B cell (primary cell): ENCODE data around the gene ABI3BP. TPM values are rescaled to one million over a fixed set of nuclear protein-coding genes. Genes with fewer than 3 reads are reported as not detected.

ENCODE experiments used
- ATAC-seq: fragments of 200-7000 bp; cut with Tn5 transposase; one replicate; pipeline ENCODE4 v1.10.0; 2021; ENCODE audit warnings: low read depth, mild to moderate bottlenecking, moderate number of reproducible peaks, moderate library complexity
- CTCF ChIA-PET: fragments of 350-600 bp; sonication (Branson Sonifier 250); formaldehyde crosslinking; loops from one replicate; lab custom pipeline; 2021; ENCODE audit warnings: antibody characterized with exemption, inconsistent platforms; lab: Charles Lee
- POLR2A ChIA-PET: fragments of 350-600 bp; sonication (Branson Sonifier 250); formaldehyde crosslinking; loops from one replicate; lab custom pipeline; 2021; ENCODE audit warnings: antibody characterized with exemption; lab: Charles Lee
- DNase-seq: peaks from one replicate; pipeline ENCODE4 v3.0.0; 2013
- H2AFZ ChIP-seq: 2 replicates; pipeline ENCODE4 v1.6.1; 2012; ENCODE audit warnings: mild to moderate bottlenecking, low read depth, low read length; ENCODE audit not compliant: insufficient read depth, poor library complexity, severe bottlenecking
- H3K27ac ChIP-seq, 2 donors: 1 replicate in 1 of 2; 2 replicates in 1 of 2; pipeline ENCODE4 v1.5.1; 2012 to 2013; ENCODE audit warnings: low read length in 2 of 2, mild to moderate bottlenecking in 2 of 2, moderate library complexity in 1 of 2
- H3K27me3 ChIP-seq, 4 experiments: fragments of 200-600 bp in 1 of 4; sonication (generic) in 1 of 4; replicated peaks in 1 of 4; 1 replicate in 2 of 4; 2 replicates in 2 of 4; pipeline versions ENCODE4 v1.6.1 to v1.7.0; 2013 to 2016; ENCODE audit warnings: low read length in 3 of 4, mild to moderate bottlenecking in 2 of 4, mixed read lengths in 1 of 4, moderate library complexity in 1 of 4; ENCODE audit not compliant: insufficient read depth in 4 of 4, control insufficient read depth in 3 of 4; ENCODE audit errors: control extremely low read depth in 1 of 4
- H3K36me3 ChIP-seq, 2 experiments: replicated peaks in 1 of 2; 1 replicate in 1 of 2; 2 replicates in 1 of 2; pipeline versions ENCODE4 v1.6.1 to v1.7.1; 2013; ENCODE audit warnings: low read length in 1 of 2; ENCODE audit not compliant: insufficient read depth in 2 of 2, control insufficient read depth in 1 of 2; ENCODE audit errors: control extremely low read depth in 1 of 2, extremely low read depth in 1 of 2
- H3K4me1 ChIP-seq, 2 donors: fragments of 200-600 bp in 1 of 2; sonication (generic) in 1 of 2; 1 replicate in 1 of 2; 2 replicates in 1 of 2; pipeline versions ENCODE4 v1.5.1 to v1.6.1; 2013 to 2017; ENCODE audit warnings: low read length in 2 of 2; ENCODE audit not compliant: control insufficient read depth in 2 of 2, insufficient read depth in 2 of 2
- H3K4me2 ChIP-seq: replicated peaks from 2 replicates; pipeline ENCODE3; 2012; ENCODE audit warnings: mild to moderate bottlenecking, low read depth, low read length; ENCODE audit not compliant: poor library complexity, severe bottlenecking
- H3K4me3 ChIP-seq, 5 experiments: fragments of 200-600 bp in 1 of 5; sonication (generic) in 1 of 5; 1 replicate in 3 of 5; 2 replicates in 2 of 5; pipeline versions ENCODE4 v1.5.1 to v1.7.0; 2011 to 2016; ENCODE audit warnings: low read length in 4 of 5, mild to moderate bottlenecking in 4 of 5, low read depth in 2 of 5, control low read depth in 1 of 5, moderate library complexity in 1 of 5; ENCODE audit not compliant: insufficient read depth in 1 of 5; ENCODE audit errors: control extremely low read depth in 1 of 5, extremely low read depth in 1 of 5
- H3K79me2 ChIP-seq: fragments of 200-600 bp; sonication (generic); one replicate; pipeline ENCODE4 v1.6.0; 2016; ENCODE audit warnings: low read length; ENCODE audit not compliant: control insufficient read depth, insufficient read depth
- H3K9ac ChIP-seq: fragments of 200-600 bp; sonication (generic); 2 replicates; pipeline ENCODE4 v1.6.1; 2017; ENCODE audit warnings: mild to moderate bottlenecking, low read length, moderate library complexity
- H3K9me3 ChIP-seq, 3 donors: one replicate each; pipeline versions ENCODE4 v1.6.1 to v1.7.1; 2013; ENCODE audit warnings: low read length in 2 of 3; ENCODE audit not compliant: control insufficient read depth in 2 of 3, insufficient read depth in 1 of 3; ENCODE audit errors: control extremely low read depth in 1 of 3
- H4K20me1 ChIP-seq: 2 replicates; pipeline ENCODE4 v1.6.0; 2012; ENCODE audit warnings: mild to moderate bottlenecking, low read length; ENCODE audit not compliant: insufficient read depth, control insufficient read depth, poor library complexity, severe bottlenecking
- H3K27ac Mint-ChIP-seq: one replicate; pipeline ENCODE4 v1.8.0; 2021; ENCODE audit warnings: mixed read lengths
- H3K27me3 Mint-ChIP-seq: one replicate; pipeline ENCODE4 v1.8.0; 2021; ENCODE audit warnings: mixed read lengths
- H3K4me1 Mint-ChIP-seq: one replicate; pipeline ENCODE4 v1.8.0; 2021; ENCODE audit warnings: mixed read lengths
- H3K4me3 Mint-ChIP-seq: one replicate; pipeline ENCODE4 v1.8.0; 2021; ENCODE audit warnings: mixed read lengths
- H3K9me3 Mint-ChIP-seq: one replicate; pipeline ENCODE4 v1.8.0; 2022; ENCODE audit warnings: mixed read lengths; ENCODE audit not compliant: insufficient read depth
- EZH2 ChIP-seq: IDR thresholded peaks from 2 replicates; pipeline ENCODE4 v1.6.1; 2012; ENCODE audit warnings: borderline replicate concordance, low read depth, mild to moderate bottlenecking, moderate library complexity, low read length; ENCODE audit not compliant: insufficient read depth, poor library complexity, severe bottlenecking
- WGBS: methylation state at CpG from one replicate; pipeline ENCODE4 v1.1.5; 2013; ENCODE audit warnings: missing lambda C conversion rate; ENCODE audit not compliant: insufficient coverage; 5-methylcytosine and 5-hydroxymethylcytosine counted together
- intact Hi-C: fragments of 100-400 bp; cut with micrococcal nuclease; formaldehyde crosslinking; loops from one replicate; pipeline ENCODE4 v1.10.0; 2022
- polyA plus RNA-seq: library from polyadenylated mRNA; depleted of rRNA; stranded (reverse); fragments of >200 nt; gene quantifications from 2 replicates; pipeline ENCODE4 v1.2.3, GENCODE V29; 2012
- total RNA-seq, 2 donors: library from RNA; stranded (reverse); fragments of 120-200 nt in 1 of 2; gene quantifications; 1 replicate in 1 of 2; 2 replicates in 1 of 2; pipeline versions ENCODE4 v1.2.3 to v1.2.4, GENCODE V29; 2013 to 2022
- TF ChIP-seq, protein P1 (sequence below): fragments of 200-600 bp; IDR thresholded peaks from one replicate; pipeline ENCODE4 v1.8.0; 2022; ENCODE audit warnings: antibody characterized with exemption, mild to moderate bottlenecking

The ABI3BP gene
- total and polyA plus RNA-seq, 2 donors (not counting 1 experiment from before 2014, with no cell fraction given), result not detected

DNA sequence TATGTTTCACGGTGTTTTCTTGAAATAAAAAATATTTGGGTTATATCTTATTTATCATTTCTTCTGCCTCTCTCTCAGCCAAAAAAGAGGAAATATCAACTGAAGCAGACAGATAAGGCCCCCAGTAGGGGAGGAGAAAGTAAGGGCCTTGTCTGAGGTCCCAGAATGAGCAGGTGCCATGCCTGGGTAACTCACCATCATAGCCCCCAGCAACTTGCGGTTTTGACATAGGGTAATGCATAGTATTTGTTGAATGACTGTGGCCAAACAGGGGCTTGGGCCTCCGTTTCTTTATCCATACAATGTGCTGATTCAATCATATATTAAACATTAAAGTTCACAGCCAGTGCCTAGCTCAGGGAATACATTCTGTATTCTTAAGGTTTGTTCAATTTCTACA, 119.6 kb downstream of the ABI3BP start:
- no peaks in the 10 kb centered on the region for H3K36me3 ChIP-seq
- ATAC-seq, result no peak
- H3K27me3 ChIP-seq, result no peaks in the 10 kb centered on the region
- Mint-ChIP-seq H3K27me3 (no peaks in the 10 kb centered on the region), H3K4me1 (no peaks in the 10 kb centered on the region), H3K4me3 (no peak overlapping the region), H3K9me3 (no peaks in the 10 kb centered on the region), H3K27ac (no peak overlapping the region)
- CTCF ChIA-PET, result no interaction called here
- H3K9ac ChIP-seq, result no peak overlapping the region
- H3K4me1 ChIP-seq, result no peaks in the 10 kb centered on the region
- WGBS, result no CpG with 5 or more reads among the region's 3 CpGs
- no peak for TF ChIP-seq EZH2
- TF ChIP-seq, protein P1, sequence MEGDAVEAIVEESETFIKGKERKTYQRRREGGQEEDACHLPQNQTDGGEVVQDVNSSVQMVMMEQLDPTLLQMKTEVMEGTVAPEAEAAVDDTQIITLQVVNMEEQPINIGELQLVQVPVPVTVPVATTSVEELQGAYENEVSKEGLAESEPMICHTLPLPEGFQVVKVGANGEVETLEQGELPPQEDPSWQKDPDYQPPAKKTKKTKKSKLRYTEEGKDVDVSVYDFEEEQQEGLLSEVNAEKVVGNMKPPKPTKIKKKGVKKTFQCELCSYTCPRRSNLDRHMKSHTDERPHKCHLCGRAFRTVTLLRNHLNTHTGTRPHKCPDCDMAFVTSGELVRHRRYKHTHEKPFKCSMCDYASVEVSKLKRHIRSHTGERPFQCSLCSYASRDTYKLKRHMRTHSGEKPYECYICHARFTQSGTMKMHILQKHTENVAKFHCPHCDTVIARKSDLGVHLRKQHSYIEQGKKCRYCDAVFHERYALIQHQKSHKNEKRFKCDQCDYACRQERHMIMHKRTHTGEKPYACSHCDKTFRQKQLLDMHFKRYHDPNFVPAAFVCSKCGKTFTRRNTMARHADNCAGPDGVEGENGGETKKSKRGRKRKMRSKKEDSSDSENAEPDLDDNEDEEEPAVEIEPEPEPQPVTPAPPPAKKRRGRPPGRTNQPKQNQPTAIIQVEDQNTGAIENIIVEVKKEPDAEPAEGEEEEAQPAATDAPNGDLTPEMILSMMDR, result no peak
- no peaks in the 10 kb centered on the region for H4K20me1 ChIP-seq
- no peaks in the 10 kb centered on the region for H3K79me2 ChIP-seq
- no peak overlapping the region for H3K27ac ChIP-seq
- no peak overlapping the region for H2AFZ ChIP-seq
- no peaks in the 10 kb centered on the region for H3K9me3 ChIP-seq
- DNase-seq, result no peak
- POLR2A ChIA-PET, result no interaction called here
- H3K4me2 ChIP-seq, result no peak overlapping the region
- no peak overlapping the region for H3K4me3 ChIP-seq
- intact Hi-C loops, result no loop called here

DNA sequence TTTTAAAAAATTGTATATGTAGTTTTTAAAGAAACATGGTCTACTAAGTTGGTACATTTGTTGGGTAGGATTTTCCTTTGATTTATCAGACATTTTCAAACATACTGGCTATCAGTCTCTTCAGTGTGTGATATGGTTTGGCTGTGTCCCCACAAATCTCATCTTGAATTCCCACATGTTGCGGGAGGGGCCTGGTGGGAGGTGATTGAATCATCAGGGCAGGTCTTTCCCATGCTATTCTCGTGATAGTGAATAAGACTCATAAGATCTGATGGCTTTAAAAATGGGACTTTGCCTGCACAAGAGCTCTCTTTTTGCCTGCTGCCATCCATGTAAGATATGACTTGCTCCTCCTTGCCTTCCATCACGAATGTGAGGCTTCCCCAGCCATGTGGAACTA, 121.9 kb downstream of the ABI3BP start:
- Histone ChIP-seq H3K36me3 (no peaks in the 10 kb centered on the region), H3K4me3 (no peak overlapping the region), H2AFZ (no peak overlapping the region), H3K9ac (no peak overlapping the region), H3K27ac (no peak overlapping the region), H3K4me2 (no peak overlapping the region), H4K20me1 (no peaks in the 10 kb centered on the region), H3K79me2 (no peaks in the 10 kb centered on the region), H3K27me3 (no peaks in the 10 kb centered on the region), H3K9me3 (no peaks in the 10 kb centered on the region), H3K4me1 (no peaks in the 10 kb centered on the region)
- no peaks in the 10 kb centered on the region for H3K9me3 Mint-ChIP-seq
- no peak overlapping the region for H3K27ac Mint-ChIP-seq
- CTCF ChIA-PET, result no interaction called here
- no peak for DNase-seq
- H3K27me3 Mint-ChIP-seq, result peaks cover 4% of the 10 kb centered on the region
- POLR2A ChIA-PET, result no interaction called here
- intact Hi-C loops, result no loop called here
- no CpG with 5 or more reads among the region's 3 CpGs for WGBS
- ATAC-seq, result no peak
- H3K4me1 Mint-ChIP-seq, result no peaks in the 10 kb centered on the region
- no peak for TF ChIP-seq EZH2
- TF ChIP-seq, protein P1, result no peak
- no peak overlapping the region for H3K4me3 Mint-ChIP-seq
